PC-9 (cell line): Measurements from ENCODE around the gene PDZD4. TPM values are rescaled to one million over a fixed set of nuclear protein-coding genes. Genes with fewer than 3 reads are reported as not detected.

Experiments
- BruUV-seq: library from RNA; stranded (reverse); fragments of 400-500 nt; replicated peaks from 2 replicates; lab custom pipeline; 2021; lab: Mats Ljungman, UMichigan
- CTCF ChIA-PET: fragments of 300-600 bp; sonication (Branson Sonifier 250); formaldehyde crosslinking; loops from one replicate; lab custom pipeline; 2022; ENCODE audit warnings: antibody characterized with exemption; lab: Charles Lee
- POLR2A ChIA-PET: fragments of 300-600 bp; sonication (Branson Sonifier 250); formaldehyde crosslinking; loops from one replicate; lab custom pipeline; 2022; ENCODE audit warnings: antibody characterized with exemption; ENCODE audit not compliant: unreplicated experiment; lab: Charles Lee
- DNase-seq, 2 experiments: peaks; one replicate each; pipeline versions ENCODE4 v3.0.0 to v3.0.0-alpha.2; 2015 to 2022; ENCODE audit warnings: mixed read lengths in 1 of 2
- H2AFZ ChIP-seq: fragments of 200-600 bp; sonication (generic); 2 replicates; pipeline ENCODE4 v1.8.1; 2017; ENCODE audit warnings: antibody characterized with exemption
- H3F3A ChIP-seq: fragments of 200-600 bp; sonication (generic); 2 replicates; pipeline ENCODE4 v1.8.1; 2017; ENCODE audit warnings: antibody characterized with exemption, mild to moderate bottlenecking, low read depth; ENCODE audit not compliant: insufficient read depth
- H3K27ac ChIP-seq: fragments of 200-600 bp; sonication (generic); 2 replicates; pipeline ENCODE4 v1.6.1; 2016; ENCODE audit warnings: mixed run types
- H3K27me3 ChIP-seq: fragments of 200-600 bp; sonication (generic); 2 replicates; pipeline ENCODE4 v1.6.1; 2016; ENCODE audit warnings: low read depth, mixed run types; ENCODE audit not compliant: insufficient read depth
- H3K36me3 ChIP-seq: fragments of 200-600 bp; sonication (generic); 2 replicates; pipeline ENCODE4 v1.6.1; 2016; ENCODE audit warnings: low read depth, mixed run types
- H3K4me1 ChIP-seq: fragments of 200-600 bp; sonication (generic); replicated peaks from 2 replicates; pipeline ENCODE4 v1.6.1; 2016; ENCODE audit warnings: mixed run types; ENCODE audit not compliant: insufficient read depth
- H3K4me2 ChIP-seq: fragments of 200-600 bp; sonication (generic); 2 replicates; pipeline ENCODE4 v1.6.1; 2017; ENCODE audit warnings: mixed run types
- H3K4me3 ChIP-seq: fragments of 200-600 bp; sonication (generic); 2 replicates; pipeline ENCODE4 v1.6.1; 2016; ENCODE audit warnings: mixed run types
- H3K79me2 ChIP-seq: fragments of 200-600 bp; sonication (generic); 2 replicates; pipeline ENCODE4 v1.6.1; 2017; ENCODE audit warnings: low read depth, mixed run types
- H3K9me2 ChIP-seq: fragments of 200-600 bp; sonication (generic); 2 replicates; pipeline ENCODE4 v1.8.1; 2017; ENCODE audit warnings: mild to moderate bottlenecking; ENCODE audit not compliant: insufficient read depth
- H3K9me3 ChIP-seq: fragments of 200-600 bp; sonication (generic); 2 replicates; pipeline ENCODE4 v1.8.1; 2016; ENCODE audit warnings: low read depth; ENCODE audit not compliant: insufficient read depth
- H4K20me1 ChIP-seq: fragments of 200-600 bp; sonication (generic); 2 replicates; pipeline ENCODE4 v1.8.1; 2017; ENCODE audit not compliant: insufficient read depth
- EZH2 ChIP-seq: fragments of 200-600 bp; sonication (generic); IDR thresholded peaks from 2 replicates; pipeline ENCODE4 v1.8.0; 2017; ENCODE audit warnings: antibody characterized with exemption, low read depth
- intact Hi-C: fragments of 100-400 bp; cut with micrococcal nuclease; formaldehyde crosslinking; loops from one replicate; pipeline ENCODE4 v1.10.0; 2022; ENCODE audit not compliant: unreplicated experiment
- total RNA-seq: library from RNA; stranded (reverse); gene quantifications from 2 replicates; pipeline ENCODE4 v1.2.3, GENCODE V29; 2021
- TF ChIP-seq, protein P1 (sequence below): fragments of 200-600 bp; sonication (generic); conservative IDR thresholded peaks from 2 replicates; pipeline ENCODE4 v1.6.1; 2017; ENCODE audit warnings: mixed run types, antibody characterized with exemption, mild to moderate bottlenecking, moderate library complexity

PDZD4 gene
- total RNA-seq, 1 experiment from 2014 or later, result 0.17 TPM

DNA sequence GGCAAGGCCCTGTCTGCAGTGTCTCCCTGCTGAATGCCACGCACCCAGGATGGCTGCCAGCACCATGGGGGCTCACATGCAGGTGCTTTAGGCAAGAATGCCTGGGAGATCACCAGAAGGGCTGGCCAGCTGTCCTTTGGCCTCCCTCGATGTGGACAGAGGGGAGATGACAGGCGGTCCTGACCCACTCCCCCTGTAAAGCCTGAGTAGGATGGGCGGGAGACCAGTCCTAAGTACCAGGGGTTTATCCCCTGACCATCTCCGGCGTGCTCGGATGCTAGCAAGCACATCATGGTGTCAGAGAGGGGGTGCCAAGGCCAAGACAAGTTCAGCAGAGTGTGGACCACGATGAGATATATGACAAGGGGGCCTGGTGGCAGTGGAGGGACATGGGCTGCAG, 5.3 kb downstream of the PDZD4 start:
- no peaks in the 10 kb centered on the region for H3K79me2 ChIP-seq
- H3K27me3 ChIP-seq, result peaks cover 64% of the 10 kb centered on the region
- no peaks in the 10 kb centered on the region for H3K4me1 ChIP-seq
- no peak overlapping the region for H3K4me3 ChIP-seq
- H3K4me2 ChIP-seq, result no peak overlapping the region
- CTCF ChIA-PET, result no interaction called here
- H3F3A ChIP-seq, result no peaks in the 10 kb centered on the region
- no peaks in the 10 kb centered on the region for H4K20me1 ChIP-seq
- intact Hi-C loops, result no loop called here
- no peaks in the 10 kb centered on the region for H3K9me3 ChIP-seq
- H3K27ac ChIP-seq, result no peak overlapping the region
- H3K9me2 ChIP-seq, result no peaks in the 10 kb centered on the region
- POLR2A ChIA-PET, result no interaction called here
- TF ChIP-seq, protein P1, sequence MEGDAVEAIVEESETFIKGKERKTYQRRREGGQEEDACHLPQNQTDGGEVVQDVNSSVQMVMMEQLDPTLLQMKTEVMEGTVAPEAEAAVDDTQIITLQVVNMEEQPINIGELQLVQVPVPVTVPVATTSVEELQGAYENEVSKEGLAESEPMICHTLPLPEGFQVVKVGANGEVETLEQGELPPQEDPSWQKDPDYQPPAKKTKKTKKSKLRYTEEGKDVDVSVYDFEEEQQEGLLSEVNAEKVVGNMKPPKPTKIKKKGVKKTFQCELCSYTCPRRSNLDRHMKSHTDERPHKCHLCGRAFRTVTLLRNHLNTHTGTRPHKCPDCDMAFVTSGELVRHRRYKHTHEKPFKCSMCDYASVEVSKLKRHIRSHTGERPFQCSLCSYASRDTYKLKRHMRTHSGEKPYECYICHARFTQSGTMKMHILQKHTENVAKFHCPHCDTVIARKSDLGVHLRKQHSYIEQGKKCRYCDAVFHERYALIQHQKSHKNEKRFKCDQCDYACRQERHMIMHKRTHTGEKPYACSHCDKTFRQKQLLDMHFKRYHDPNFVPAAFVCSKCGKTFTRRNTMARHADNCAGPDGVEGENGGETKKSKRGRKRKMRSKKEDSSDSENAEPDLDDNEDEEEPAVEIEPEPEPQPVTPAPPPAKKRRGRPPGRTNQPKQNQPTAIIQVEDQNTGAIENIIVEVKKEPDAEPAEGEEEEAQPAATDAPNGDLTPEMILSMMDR, result no peak
- no peak for TF ChIP-seq EZH2
- no peak for DNase-seq
- H2AFZ ChIP-seq, result no peak overlapping the region
- no peaks in the 10 kb centered on the region for H3K36me3 ChIP-seq
- BruUV-seq, result no TSS peak

DNA sequence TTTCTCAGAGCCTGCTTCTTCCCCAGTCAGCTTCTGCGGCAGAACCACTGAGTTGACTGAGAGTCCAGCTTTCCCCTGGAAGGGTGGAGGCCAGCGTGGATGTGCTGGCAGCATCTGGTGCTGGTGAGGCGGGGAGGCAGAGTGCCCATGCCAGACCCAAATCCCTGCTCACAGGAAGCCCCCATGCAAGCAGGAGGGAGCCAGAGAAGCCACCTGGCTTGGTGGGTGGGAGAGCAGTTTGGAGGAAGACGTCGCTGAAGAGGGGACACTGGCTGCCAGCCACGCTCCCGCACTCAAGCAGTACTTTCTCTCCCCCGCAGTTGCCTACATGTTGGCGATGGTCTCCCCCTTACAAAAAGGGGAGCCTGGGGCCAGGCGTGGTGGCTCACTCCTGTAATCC, 6.0 kb downstream of the PDZD4 start:
- ChIA-PET POLR2A (no interaction called here), CTCF (no interaction called here)
- no peak overlapping the region for H3K4me3 ChIP-seq
- H3K79me2 ChIP-seq, result no peaks in the 10 kb centered on the region
- no peak overlapping the region for H2AFZ ChIP-seq
- intact Hi-C loops, result no loop called here
- peaks cover 71% of the 10 kb centered on the region for H3K27me3 ChIP-seq
- no peaks in the 10 kb centered on the region for H3K9me3 ChIP-seq
- no peak overlapping the region for H3K27ac ChIP-seq
- H3K9me2 ChIP-seq, result no peaks in the 10 kb centered on the region
- H4K20me1 ChIP-seq, result no peaks in the 10 kb centered on the region
- DNase-seq, result no peak
- TF ChIP-seq EZH2, result no peak
- TF ChIP-seq, protein P1, result no peak
- H3K4me2 ChIP-seq, result no peak overlapping the region
- no peaks in the 10 kb centered on the region for H3K4me1 ChIP-seq
- BruUV-seq, result no TSS peak
- H3K36me3 ChIP-seq, result no peaks in the 10 kb centered on the region
- H3F3A ChIP-seq, result no peaks in the 10 kb centered on the region

DNA sequence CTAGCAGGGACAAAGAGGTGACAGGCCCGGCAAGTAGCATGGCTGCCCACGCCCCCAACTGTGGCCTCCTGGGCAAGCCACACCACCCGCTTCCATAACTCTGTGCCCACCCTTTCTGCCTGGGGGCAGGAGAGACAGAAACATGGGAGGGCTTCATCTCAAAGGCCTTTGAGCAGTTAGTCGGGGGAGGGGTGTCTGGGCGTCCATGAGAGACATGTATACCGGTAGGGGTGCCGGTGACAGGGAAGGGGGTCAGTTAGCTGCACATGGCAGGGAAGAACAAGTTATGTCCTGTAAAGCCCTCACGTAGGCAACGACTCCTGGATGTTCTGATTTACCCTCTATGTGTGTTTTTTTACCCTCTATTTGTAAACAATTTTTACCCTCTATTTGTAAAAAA, 9.3 kb downstream of the PDZD4 start:
- ChIA-PET POLR2A (no interaction called here), CTCF (no interaction called here)
- Histone ChIP-seq H3K27ac (no peak overlapping the region), H3K27me3 (peaks cover 67% of the 10 kb centered on the region), H3K4me2 (no peak overlapping the region), H3K4me1 (no peaks in the 10 kb centered on the region), H3K4me3 (no peak overlapping the region), H3K9me2 (no peaks in the 10 kb centered on the region), H3K36me3 (no peaks in the 10 kb centered on the region), H2AFZ (no peak overlapping the region), H4K20me1 (no peaks in the 10 kb centered on the region), H3K9me3 (no peaks in the 10 kb centered on the region), H3F3A (no peaks in the 10 kb centered on the region), H3K79me2 (no peaks in the 10 kb centered on the region)
- no peak for DNase-seq
- no TSS peak for BruUV-seq
- intact Hi-C loops, result no loop called here
- no peak for TF ChIP-seq EZH2
- TF ChIP-seq, protein P1, result no peak
